ENCODE data around the gene MDGA2.

DNA sequence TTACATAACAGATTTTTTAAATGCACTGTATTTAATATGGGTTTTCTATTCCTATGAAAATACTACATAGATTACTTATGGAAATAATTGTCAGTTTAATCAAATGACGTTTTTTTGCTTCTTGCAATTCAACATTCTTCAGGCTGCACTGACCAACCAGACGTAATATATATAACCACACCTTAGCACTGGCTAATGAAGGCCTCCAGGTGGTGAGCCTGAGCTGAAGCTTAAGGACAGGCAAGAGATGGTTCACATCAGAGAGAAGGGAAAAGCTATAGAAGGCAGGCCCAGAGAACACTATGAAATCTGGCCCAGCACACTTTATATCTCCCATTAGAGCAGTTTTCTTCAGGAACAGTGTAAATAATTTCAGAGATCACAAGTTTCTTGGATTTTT, 2.8 kb upstream of the MDGA2 start:
- TF ChIP-seq CTCF (IDR thresholded peaks at IDR 0.05; ENCODE audit: insufficient read depth, low read depth, low read length) (no peak), EZH2 (IDR thresholded peaks at IDR 0.05; ENCODE audit: insufficient read depth, low read length) (no peak)
